SU-DHL-6 (cell line): Measurements from ENCODE around the gene SLPI.

Experiments used
- CTCF ChIP-seq: fragments of 200-600 bp; sonication (generic); IDR thresholded peaks from one replicate; pipeline ENCODE4 v1.5.1; 2017; ENCODE audit warnings: antibody characterized with exemption, mild to moderate bottlenecking, low read length, moderate library complexity; ENCODE audit not compliant: insufficient read depth, poor library complexity, severe bottlenecking
- EZH2phosphoT487 ChIP-seq: fragments of 200-600 bp; sonication (generic), shearing (Covaris generic); conservative IDR thresholded peaks from 2 replicates; pipeline ENCODE4 v1.6.1; 2018; ENCODE audit warnings: mild to moderate bottlenecking, antibody characterized with exemption, low read length, moderate library complexity, mixed read lengths

- TF ChIP-seq CTCF: no peak
- no peak for TF ChIP-seq EZH2phosphoT487
Measured at GRCh38 chr20:45212836-45213235, 41.5 kb downstream of the SLPI start.
